Measurements from ENCODE around the gene TRPM2. TPM values are rescaled to one million over a fixed set of nuclear protein-coding genes. Genes with fewer than 3 reads are reported as not detected.

TRPM2 gene
- total and polyA plus RNA-seq, 2 of the 8 experiments (the other 6 are each of a cell fraction or from before 2014, with no cell fraction given) = 0.27 to 0.28 TPM

DNA sequence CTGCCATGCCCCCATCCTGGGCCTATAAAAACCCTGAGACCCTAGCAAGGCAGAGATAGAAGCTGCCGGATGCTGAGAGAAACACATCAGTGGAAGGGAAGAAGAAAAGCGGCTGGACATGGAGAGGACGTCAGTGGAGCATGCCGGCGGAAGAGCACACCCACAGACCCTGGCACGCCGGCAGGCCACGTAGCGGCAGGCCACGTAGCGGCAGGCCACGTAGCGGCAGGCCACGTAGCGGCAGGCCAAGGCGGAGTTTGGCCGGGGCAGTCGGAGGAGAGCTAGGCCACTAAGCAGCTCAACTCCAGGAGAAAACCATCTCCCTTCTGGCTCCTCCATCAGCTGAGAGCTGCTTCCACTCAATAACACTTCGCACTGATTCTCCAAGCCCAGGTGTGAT is 137.0 kb downstream of the TRPM2 start:
- H4K8ac ChIP-seq (ENCODE audit: extremely low read depth, insufficient read depth, low read length) = no peak overlapping the region
- no peak overlapping the region for H3K9ac ChIP-seq (replicated peaks in 1 of 4; ENCODE audit: extremely low read depth in 1 of 4, low read depth in 3 of 4, low read length in 3 of 4)
- H3K4me1 ChIP-seq (replicated peaks in 1 of 4; ENCODE audit: control insufficient read depth in 3 of 4, insufficient read depth in 4 of 4, low read length in 3 of 4) = peaks cover 0 to 3% (median 1%) of the 10 kb centered on the region in 4 experiments; a peak in 3 of 7 replicates
- H3K9me3 ChIP-seq (ENCODE audit: insufficient read depth in 2 of 2, low read depth in 1 of 2, low read length in 1 of 2) = peaks cover 9 to 11% of the 10 kb centered on the region in 2 experiments; a peak in 3 of 4 replicates
- no peak overlapping the region for H3K14ac ChIP-seq (ENCODE audit: insufficient read length)
- FAIRE-seq (no peak), DNase-seq (ENCODE audit: low read depth in 1 of 2, low spot score in 2 of 2) (no peak)
- POLR2A ChIA-PET (ENCODE audit: partially characterized antibody) = interaction anchor here (0.9 kb wide), 1 partner anchor 290 kb away, joined by 3 read pairs; no protein-coding TSS in a partner anchor
- no peak overlapping the region for H2BK120ac ChIP-seq (replicated peaks; ENCODE audit: low read depth, low read length)
- CTCF ChIA-PET (ENCODE audit: partially characterized antibody) = interaction anchor here (0.6 to 2.5 kb wide), 29 partner anchors 8 to 738 kb away, joined by 3 to 9 read pairs (median 3); partner anchors contain the start of gene TSPEAR
- H2AFZ ChIP-seq (ENCODE audit: low read length) = no peak overlapping the region
- no peak overlapping the region for H4K91ac ChIP-seq (replicated peaks; ENCODE audit: insufficient read length, low read length)
- WGBS, 2 experiments (ENCODE audit: extremely low coverage in 1 of 2, insufficient coverage in 1 of 2, insufficient read length in 1 of 2, insufficient replicate concordance in 2 of 2, low coverage in 1 of 2, low lambda C conversion rate in 2 of 2, missing lambda C conversion rate in 1 of 2) = 95% methylated on average over 16 of the region's 19 CpGs; no CpG with 5 or more reads in 1 of the 2 experiments
- peaks cover 2% of the 10 kb centered on the region; the same call in 1 of the 2 replicates for H3K23me2 ChIP-seq (ENCODE audit: low read depth, low read length)
- H3K79me2 ChIP-seq (ENCODE audit: control insufficient read depth in 1 of 2, insufficient read depth in 2 of 2, low read length in 2 of 2) = peaks cover 3 to 36% of the 10 kb centered on the region in 2 experiments; a peak in 3 of 4 replicates
- H2AK5ac ChIP-seq (ENCODE audit: low read depth, low read length) = no peak overlapping the region
- H3K23ac ChIP-seq (ENCODE audit: insufficient read length) = no peak overlapping the region
- no peak overlapping the region for H2BK12ac ChIP-seq (ENCODE audit: low read depth, low read length)
- H3K36me3 ChIP-seq (ENCODE audit: control insufficient read depth in 2 of 4, insufficient read depth in 4 of 4, low read length in 3 of 4) = peaks cover 0 to 26% (median 10%) of the 10 kb centered on the region in 4 experiments; a peak in 4 of 8 replicates
- no peak overlapping the region for H3K18ac ChIP-seq (ENCODE audit: extremely low read depth, low read length)
- no peak overlapping the region for H3K56ac ChIP-seq (replicated peaks; ENCODE audit: insufficient read length, low read depth, low read length)
- H4K20me1 ChIP-seq (replicated peaks in 1 of 2; ENCODE audit: control insufficient read depth in 1 of 2, insufficient read depth in 2 of 2, low read length in 2 of 2) = no peaks in the 10 kb centered on the region
- H3K4ac ChIP-seq (replicated peaks; ENCODE audit: insufficient read length, low read depth, low read length) = no peak overlapping the region
- H3K4me3 ChIP-seq (ENCODE audit: extremely low read depth in 1 of 4, insufficient read depth in 2 of 4, low read depth in 3 of 4, low read length in 4 of 4) = no peak overlapping the region
- no peak overlapping the region for H4K5ac ChIP-seq (ENCODE audit: insufficient read length, low read depth, low read length)
- no peak overlapping the region for H2BK20ac ChIP-seq (ENCODE audit: low read length)
- H2BK5ac ChIP-seq (ENCODE audit: low read depth, low read length) = no peak overlapping the region
- TF ChIP-seq EGR1 (IDR thresholded peaks at IDR 0.05; ENCODE audit: borderline replicate concordance, low read depth, low read length) = peak; percentile 93
- TF ChIP-seq KDM4A (IDR thresholded peaks at IDR 0.05; ENCODE audit: low read depth, low read length, severe bottlenecking) = no peak
- TF ChIP-seq RBBP5 (IDR thresholded peaks at IDR 0.05; ENCODE audit: borderline replicate concordance, low read depth, low read length) = no peak
- peak; percentile 85 for TF ChIP-seq FOSL1 (IDR thresholded peaks at IDR 0.05; ENCODE audit: insufficient read depth, low read depth, low read length)
- TF ChIP-seq USF2 (IDR thresholded peaks at IDR 0.05; ENCODE audit: low read length) = no peak
- TF ChIP-seq SIN3A (conservative IDR thresholded peaks at IDR 0.05 in 1 of 2, IDR thresholded peaks at IDR 0.05 in 1 of 2; ENCODE audit: low read depth in 1 of 2, low read length in 2 of 2) = no peak
- no peak overlapping the region for H3K4me2 ChIP-seq (ENCODE audit: insufficient read depth in 1 of 2, low read depth in 2 of 2, low read length in 2 of 2)
- no peak overlapping the region for H2BK15ac ChIP-seq (ENCODE audit: low read length)
- H3K79me1 ChIP-seq (ENCODE audit: low read depth, low read length) = no peaks in the 10 kb centered on the region; the same call in 1 of the 2 replicates
- no peaks in the 10 kb centered on the region for H3K27me3 ChIP-seq (replicated peaks in 1 of 4; ENCODE audit: control insufficient read depth in 3 of 4, extremely low read depth in 1 of 4, insufficient read depth in 3 of 4, low read length in 3 of 4)
- no peak overlapping the region for H3K27ac ChIP-seq (ENCODE audit: low read depth, low read length)

Data from H1 (cell line).